Measurements from ENCODE around the gene RGS1.

The RGS1 gene

GRCh38 chr1:192581131-192581927 is 5.8 kb downstream of the RGS1 start:
- DNase-seq (ENCODE audit: low spot score), result no peak

GRCh38 chr1:192584866-192585265 is 9.3 kb downstream of the RGS1 start:
- no peak for DNase-seq (ENCODE audit: low spot score)

GRCh38 chr1:192587386-192588266 is 12.1 kb downstream of the RGS1 start:
- no peak for DNase-seq (ENCODE audit: low spot score)

- DNase-seq (ENCODE audit: low spot score), result peak; percentile 23
These were observed 13.0 kb downstream of the RGS1 start for GRCh38 chr1:192588546-192588945.

- DNase-seq (ENCODE audit: low spot score), result no peak
These were observed 14.2 kb downstream of the RGS1 start for GRCh38 chr1:192589813-192590212.

GRCh38 chr1:192592517-192592916 is 16.9 kb downstream of the RGS1 start:
- DNase-seq (ENCODE audit: low spot score), result no peak

GRCh38 chr1:192592981-192593708 is 17.6 kb downstream of the RGS1 start:
- no peak for DNase-seq (ENCODE audit: low spot score)

GRCh38 chr1:192595299-192595698 is 19.7 kb downstream of the RGS1 start:
- DNase-seq (ENCODE audit: low spot score), result no peak

- no peak for DNase-seq (ENCODE audit: low spot score)
These were observed 23.0 kb downstream of the RGS1 start for GRCh38 chr1:192598589-192598988.

- DNase-seq (ENCODE audit: low spot score), result no peak
These were observed 24.7 kb downstream of the RGS1 start for GRCh38 chr1:192600275-192600674.

GRCh38 chr1:192601143-192601542 is 25.6 kb downstream of the RGS1 start:
- DNase-seq (ENCODE audit: low spot score), result no peak

GRCh38 chr1:192601567-192601966 is 26.0 kb downstream of the RGS1 start:
- no peak for DNase-seq (ENCODE audit: low spot score)

GRCh38 chr1:192602757-192603156 is 27.2 kb downstream of the RGS1 start:
- no peak for DNase-seq (ENCODE audit: low spot score)

- DNase-seq (ENCODE audit: low spot score), result no peak
These were observed 27.7 kb downstream of the RGS1 start for GRCh38 chr1:192603218-192603787.

- DNase-seq (ENCODE audit: low spot score), result no peak
These were observed 29.5 kb downstream of the RGS1 start for GRCh38 chr1:192604979-192605620.

GRCh38 chr1:192608671-192609070 is 33.1 kb downstream of the RGS1 start:
- no peak for DNase-seq (ENCODE audit: low spot score)

- no peak for DNase-seq (ENCODE audit: low spot score)
These were observed 33.8 kb downstream of the RGS1 start for GRCh38 chr1:192609110-192610079.

- DNase-seq (ENCODE audit: low spot score), result no peak
These were observed 34.7 kb downstream of the RGS1 start for GRCh38 chr1:192610112-192610889.

GRCh38 chr1:192615055-192615454 is 39.5 kb downstream of the RGS1 start:
- no peak for DNase-seq (ENCODE audit: low spot score)

Data from AG08396 (cell line).